CD14-positive monocyte (primary cell): ENCODE results near the gene ATG10. TPM values are rescaled to one million over a fixed set of nuclear protein-coding genes. Genes with fewer than 3 reads are reported as not detected.

Experiments used
- DNase-seq, 3 donors: peaks; one replicate each; pipeline ENCODE4 v3.0.0-alpha.2; 2011 to 2022
- H2AFZ ChIP-seq: 2 replicates; pipeline ENCODE4 v1.6.0; 2012; ENCODE audit warnings: mild to moderate bottlenecking, low read depth, low read length, inconsistent platforms; ENCODE audit not compliant: insufficient read depth, poor library complexity, severe bottlenecking
- H3K27ac ChIP-seq, 2 donors: 1 replicate in 1 of 2; 2 replicates in 1 of 2; pipeline ENCODE4 v1.5.1; 2012 to 2013; ENCODE audit warnings: low read length in 2 of 2, control low read depth in 1 of 2, inconsistent platforms in 1 of 2, low read depth in 1 of 2, mild to moderate bottlenecking in 1 of 2
- H3K27me3 ChIP-seq, 2 donors: one replicate each; pipeline versions ENCODE4 v1.6.0 to v1.6.1; 2011 to 2013; ENCODE audit warnings: low read length in 2 of 2; ENCODE audit not compliant: control insufficient read depth in 2 of 2, insufficient read depth in 2 of 2
- H3K36me3 ChIP-seq, 2 donors: replicated peaks in 1 of 2; 1 replicate in 1 of 2; 2 replicates in 1 of 2; pipeline versions ENCODE4 v1.5.1 to v1.6.1; 2012 to 2013; ENCODE audit warnings: low read length in 2 of 2, control low read depth in 1 of 2, inconsistent platforms in 1 of 2, mild to moderate bottlenecking in 1 of 2; ENCODE audit not compliant: insufficient read depth in 2 of 2, control insufficient read depth in 1 of 2
- H3K4me1 ChIP-seq, 2 donors: 1 replicate in 1 of 2; 2 replicates in 1 of 2; pipeline versions ENCODE4 v1.5.1 to v1.6.1; 2012 to 2013; ENCODE audit warnings: low read length in 2 of 2, control low read depth in 1 of 2, inconsistent platforms in 1 of 2, mild to moderate bottlenecking in 1 of 2, moderate library complexity in 1 of 2; ENCODE audit not compliant: insufficient read depth in 2 of 2, control insufficient read depth in 1 of 2
- H3K4me2 ChIP-seq: replicated peaks from 2 replicates; pipeline ENCODE3; 2012; ENCODE audit warnings: low read length, moderate library complexity, mild to moderate bottlenecking; ENCODE audit not compliant: poor library complexity, severe bottlenecking; ENCODE audit errors: extremely low read depth
- H3K4me3 ChIP-seq, 3 experiments: fragments of 200-600 bp in 1 of 3; sonication (generic) in 1 of 3; replicated peaks in 1 of 3; 1 replicate in 2 of 3; 2 replicates in 1 of 3; pipeline ENCODE4 v1.5.1; 2011 to 2013; ENCODE audit warnings: low read length in 3 of 3, mild to moderate bottlenecking in 3 of 3, control low read depth in 2 of 3, low read depth in 2 of 3, inconsistent platforms in 1 of 3, moderate library complexity in 1 of 3
- H3K79me2 ChIP-seq: 2 replicates; pipeline ENCODE4 v1.6.0; 2012; ENCODE audit warnings: mild to moderate bottlenecking, control low read depth, inconsistent platforms, low read length, moderate library complexity; ENCODE audit not compliant: insufficient read depth
- H3K9ac ChIP-seq: 2 replicates; pipeline ENCODE4 v1.6.0; 2017; ENCODE audit warnings: low read length, mild to moderate bottlenecking; ENCODE audit not compliant: insufficient read depth, poor library complexity, severe bottlenecking
- H3K9me3 ChIP-seq, 2 donors: replicated peaks in 1 of 2; 1 replicate in 1 of 2; 2 replicates in 1 of 2; pipeline versions ENCODE4 v1.5.1 to v1.6.1; 2012 to 2013; ENCODE audit warnings: low read length in 2 of 2, control low read depth in 1 of 2; ENCODE audit not compliant: control insufficient read depth in 1 of 2, insufficient read depth in 1 of 2
- H4K20me1 ChIP-seq: 2 replicates; pipeline ENCODE4 v1.6.0; 2012; ENCODE audit warnings: mild to moderate bottlenecking, low read length, control low read depth, moderate library complexity; ENCODE audit not compliant: insufficient read depth
- H3K27ac Mint-ChIP-seq, 7 donors: one replicate each; pipeline ENCODE4 v1.8.0; 2020; ENCODE audit warnings: mild to moderate bottlenecking in 7 of 7, mixed read lengths in 7 of 7, moderate library complexity in 6 of 7, inconsistent platforms in 2 of 7
- H3K27me3 Mint-ChIP-seq, 3 donors: one replicate each; pipeline ENCODE4 v1.8.0; 2021 to 2022; ENCODE audit warnings: low read depth in 3 of 3, mild to moderate bottlenecking in 3 of 3, mixed read lengths in 3 of 3, moderate library complexity in 3 of 3, inconsistent platforms in 1 of 3
- H3K36me3 Mint-ChIP-seq, 2 donors: one replicate each; pipeline ENCODE4 v1.8.0; 2020; ENCODE audit warnings: mixed read lengths in 2 of 2, inconsistent platforms in 1 of 2, mild to moderate bottlenecking in 1 of 2
- H3K4me1 Mint-ChIP-seq: one replicate; pipeline ENCODE4 v1.8.0; 2020; ENCODE audit warnings: mild to moderate bottlenecking, mixed read lengths
- H3K4me3 Mint-ChIP-seq, 2 donors: one replicate each; pipeline ENCODE4 v1.8.0; 2020; ENCODE audit warnings: mild to moderate bottlenecking in 2 of 2, mixed read lengths in 2 of 2, moderate library complexity in 1 of 2
- H3K9me3 Mint-ChIP-seq, 7 donors: one replicate each; pipeline ENCODE4 v1.8.0; 2020 to 2022; ENCODE audit warnings: mixed read lengths in 7 of 7, mild to moderate bottlenecking in 6 of 7, moderate library complexity in 6 of 7, inconsistent platforms in 2 of 7
- whole genome bisulfite sequencing: methylation state at CpG from one replicate; pipeline ENCODE4 v1.1.5; 2013; ENCODE audit warnings: missing lambda C conversion rate; ENCODE audit not compliant: insufficient coverage; 5-methylcytosine and 5-hydroxymethylcytosine counted together
- intact Hi-C, 2 donors: fragments of 100-400 bp; cut with micrococcal nuclease; formaldehyde crosslinking; loops; one replicate each; pipeline versions ENCODE4 v1.15.0 to v1.15.1; 2023
- polyA plus RNA-seq, 3 donors: library from polyadenylated mRNA; depleted of rRNA in 1 of 3; unstranded in 2 of 3; stranded (reverse) in 1 of 3; fragments of 300-500 nt in 2 of 3; fragments of >200 nt in 1 of 3; fragmentation: Illumina TruSeq in 2 of 3; gene quantifications; 1 replicate in 2 of 3; 2 replicates in 1 of 3; pipeline ENCODE4 v1.2.3, GENCODE V29; 2012 to 2021
- TF ChIP-seq, protein P1 (sequence below): fragments of 200-600 bp; IDR thresholded peaks from one replicate; pipeline ENCODE4 v1.8.0; 2022; ENCODE audit warnings: antibody characterized with exemption, mild to moderate bottlenecking

ATG10 gene
- polyA plus RNA-seq, 3 donors, result 2.1 to 7.9 (median 5.6) TPM

DNA sequence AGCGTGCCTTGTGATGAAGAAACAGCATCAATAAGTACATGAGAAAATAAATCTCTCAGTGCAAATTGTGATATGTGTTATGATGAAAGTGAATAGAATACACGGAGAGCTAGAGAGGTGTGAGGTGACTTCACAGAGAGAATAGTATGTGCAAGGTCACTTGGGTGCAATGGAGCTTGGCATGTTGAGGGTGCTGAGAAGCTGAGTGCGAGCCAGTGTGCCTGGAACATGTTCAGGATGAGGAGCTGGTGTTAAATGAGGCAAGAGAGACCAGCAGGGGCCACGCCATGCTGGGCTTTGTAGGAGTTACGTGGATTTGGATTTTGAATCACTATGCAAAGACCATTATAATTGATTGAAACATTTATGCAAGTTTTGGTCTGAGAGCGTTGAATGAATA lies 319.1 kb downstream of the ATG10 start:
- Histone ChIP-seq H3K4me1 (no peaks in the 10 kb centered on the region), H2AFZ (no peak overlapping the region), H4K20me1 (no peaks in the 10 kb centered on the region), H3K9ac (no peak overlapping the region), H3K27ac (no peak overlapping the region), H3K9me3 (no peaks in the 10 kb centered on the region), H3K4me3 (no peak overlapping the region), H3K4me2 (no peak overlapping the region), H3K79me2 (no peaks in the 10 kb centered on the region), H3K27me3 (no peaks in the 10 kb centered on the region), H3K36me3 (no peaks in the 10 kb centered on the region)
- Mint-ChIP-seq H3K27ac (no peak overlapping the region), H3K4me1 (no peaks in the 10 kb centered on the region), H3K4me3 (no peak overlapping the region), H3K9me3 (no peaks in the 10 kb centered on the region), H3K27me3 (no peaks in the 10 kb centered on the region), H3K36me3 (peaks cover 0 to 4% of the 10 kb centered on the region in 2 donors)
- DNase-seq, result no peak
- 100% methylated on average over 3 of the region's 6 CpGs for whole genome bisulfite sequencing
- TF ChIP-seq, protein P1, sequence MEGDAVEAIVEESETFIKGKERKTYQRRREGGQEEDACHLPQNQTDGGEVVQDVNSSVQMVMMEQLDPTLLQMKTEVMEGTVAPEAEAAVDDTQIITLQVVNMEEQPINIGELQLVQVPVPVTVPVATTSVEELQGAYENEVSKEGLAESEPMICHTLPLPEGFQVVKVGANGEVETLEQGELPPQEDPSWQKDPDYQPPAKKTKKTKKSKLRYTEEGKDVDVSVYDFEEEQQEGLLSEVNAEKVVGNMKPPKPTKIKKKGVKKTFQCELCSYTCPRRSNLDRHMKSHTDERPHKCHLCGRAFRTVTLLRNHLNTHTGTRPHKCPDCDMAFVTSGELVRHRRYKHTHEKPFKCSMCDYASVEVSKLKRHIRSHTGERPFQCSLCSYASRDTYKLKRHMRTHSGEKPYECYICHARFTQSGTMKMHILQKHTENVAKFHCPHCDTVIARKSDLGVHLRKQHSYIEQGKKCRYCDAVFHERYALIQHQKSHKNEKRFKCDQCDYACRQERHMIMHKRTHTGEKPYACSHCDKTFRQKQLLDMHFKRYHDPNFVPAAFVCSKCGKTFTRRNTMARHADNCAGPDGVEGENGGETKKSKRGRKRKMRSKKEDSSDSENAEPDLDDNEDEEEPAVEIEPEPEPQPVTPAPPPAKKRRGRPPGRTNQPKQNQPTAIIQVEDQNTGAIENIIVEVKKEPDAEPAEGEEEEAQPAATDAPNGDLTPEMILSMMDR, result no peak
- intact Hi-C loops, result no loop called here

DNA sequence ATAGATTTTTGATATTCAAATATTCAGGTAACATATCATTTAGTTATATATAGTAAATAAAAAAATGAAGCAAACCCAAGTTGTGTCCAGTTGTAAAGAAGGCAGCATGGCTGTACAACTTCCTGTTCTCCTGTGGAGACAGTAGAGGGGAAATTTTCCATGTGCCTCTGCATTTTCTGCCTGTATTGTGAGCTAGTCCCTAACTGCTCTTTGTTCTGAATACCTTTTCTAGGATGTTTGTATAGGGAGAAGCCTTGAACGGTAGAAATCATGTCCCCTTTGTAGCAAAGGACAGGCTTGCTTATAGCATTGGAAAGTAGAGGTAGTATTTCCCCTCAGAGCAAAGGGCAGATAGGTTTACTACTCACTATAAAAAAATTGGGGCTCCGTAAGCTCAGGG lies 319.6 kb downstream of the ATG10 start:
- Mint-ChIP-seq H3K9me3 (no peaks in the 10 kb centered on the region), H3K4me3 (no peak overlapping the region), H3K4me1 (no peaks in the 10 kb centered on the region), H3K36me3 (peaks cover 0 to under 1% of the 10 kb centered on the region in 2 donors), H3K27me3 (no peaks in the 10 kb centered on the region), H3K27ac (no peak overlapping the region)
- intact Hi-C loops, result no loop called here
- no peak overlapping the region for H3K4me2 ChIP-seq
- no peak overlapping the region for H3K27ac ChIP-seq
- H3K27me3 ChIP-seq, result no peaks in the 10 kb centered on the region
- TF ChIP-seq, protein P1, result no peak
- no peaks in the 10 kb centered on the region for H4K20me1 ChIP-seq
- H3K4me1 ChIP-seq, result no peaks in the 10 kb centered on the region
- H3K79me2 ChIP-seq, result no peaks in the 10 kb centered on the region
- H3K9ac ChIP-seq, result no peak overlapping the region
- no peak for DNase-seq
- no peak overlapping the region for H2AFZ ChIP-seq
- no peaks in the 10 kb centered on the region for H3K9me3 ChIP-seq
- no CpG with 5 or more reads among the region's 2 CpGs for WGBS
- no peak overlapping the region for H3K4me3 ChIP-seq
- no peaks in the 10 kb centered on the region for H3K36me3 ChIP-seq
